Measurements from ENCODE around the gene TBC1D1.

- no peak for TF ChIP-seq ISL1 (CRISPR knock-in tag; IDR thresholded peaks at IDR 0.05)
- no peak for TF ChIP-seq CREB5 (CRISPR knock-in tag; IDR thresholded peaks at IDR 0.05; ENCODE audit: low read depth)
Measured at GRCh38 chr4:38172078-38172477, 281.2 kb downstream of the TBC1D1 start.
